Osteocyte (in vitro differentiated cells): ENCODE measurements around the gene DNAJC21. TPM values are rescaled to one million over a fixed set of nuclear protein-coding genes. Genes with fewer than 3 reads are reported as not detected.

Experiments
- DNase-seq: peaks from one replicate; pipeline ENCODE4 v3.0.0; 2021; ENCODE audit warnings: mixed read lengths; ENCODE audit not compliant: unreplicated experiment; ENCODE audit errors: extremely low spot score
- H3K27ac Mint-ChIP-seq: one replicate; pipeline ENCODE4 v1.8.0; 2021; ENCODE audit warnings: mild to moderate bottlenecking, mixed read lengths; ENCODE audit not compliant: unreplicated experiment
- H3K27me3 Mint-ChIP-seq: one replicate; pipeline ENCODE4 v1.8.0; 2021; ENCODE audit warnings: mixed read lengths; ENCODE audit not compliant: unreplicated experiment
- H3K36me3 Mint-ChIP-seq: one replicate; pipeline ENCODE4 v1.8.0; 2021; ENCODE audit warnings: mixed read lengths; ENCODE audit not compliant: unreplicated experiment
- H3K4me1 Mint-ChIP-seq: one replicate; pipeline ENCODE4 v1.8.0; 2021; ENCODE audit warnings: mixed read lengths; ENCODE audit not compliant: unreplicated experiment
- H3K4me3 Mint-ChIP-seq: one replicate; pipeline ENCODE4 v1.8.0; 2021; ENCODE audit warnings: mild to moderate bottlenecking, moderate library complexity, mixed read lengths; ENCODE audit not compliant: unreplicated experiment
- H3K9me3 Mint-ChIP-seq: one replicate; pipeline ENCODE4 v1.8.0; 2021; ENCODE audit warnings: mixed read lengths; ENCODE audit not compliant: unreplicated experiment
- CTCF ChIP-seq: fragments of 200-600 bp; sonication (generic); IDR thresholded peaks from 2 replicates; pipeline ENCODE4 v1.5.0; 2021; ENCODE audit warnings: antibody characterized with exemption, mild to moderate bottlenecking, moderate library complexity
- total RNA-seq: library from RNA; stranded (reverse); gene quantifications from 2 replicates; pipeline ENCODE4 v1.2.1, GENCODE V29; 2021

DNAJC21 gene
- total RNA-seq, 1 donor from 2014 or later: 37.5 TPM

- no peak overlapping the region for H3K27ac Mint-ChIP-seq
- H3K27me3 Mint-ChIP-seq: peaks cover 49% of the 10 kb centered on the region
- no peak for DNase-seq
- TF ChIP-seq CTCF: no peak
- H3K36me3 Mint-ChIP-seq: no peaks in the 10 kb centered on the region
- H3K4me3 Mint-ChIP-seq: no peak overlapping the region
- no peaks in the 10 kb centered on the region for H3K9me3 Mint-ChIP-seq
- no peaks in the 10 kb centered on the region for H3K4me1 Mint-ChIP-seq
These were observed 73.1 kb downstream of the DNAJC21 start for GRCh38 chr5:35002459-35002858.

DNA sequence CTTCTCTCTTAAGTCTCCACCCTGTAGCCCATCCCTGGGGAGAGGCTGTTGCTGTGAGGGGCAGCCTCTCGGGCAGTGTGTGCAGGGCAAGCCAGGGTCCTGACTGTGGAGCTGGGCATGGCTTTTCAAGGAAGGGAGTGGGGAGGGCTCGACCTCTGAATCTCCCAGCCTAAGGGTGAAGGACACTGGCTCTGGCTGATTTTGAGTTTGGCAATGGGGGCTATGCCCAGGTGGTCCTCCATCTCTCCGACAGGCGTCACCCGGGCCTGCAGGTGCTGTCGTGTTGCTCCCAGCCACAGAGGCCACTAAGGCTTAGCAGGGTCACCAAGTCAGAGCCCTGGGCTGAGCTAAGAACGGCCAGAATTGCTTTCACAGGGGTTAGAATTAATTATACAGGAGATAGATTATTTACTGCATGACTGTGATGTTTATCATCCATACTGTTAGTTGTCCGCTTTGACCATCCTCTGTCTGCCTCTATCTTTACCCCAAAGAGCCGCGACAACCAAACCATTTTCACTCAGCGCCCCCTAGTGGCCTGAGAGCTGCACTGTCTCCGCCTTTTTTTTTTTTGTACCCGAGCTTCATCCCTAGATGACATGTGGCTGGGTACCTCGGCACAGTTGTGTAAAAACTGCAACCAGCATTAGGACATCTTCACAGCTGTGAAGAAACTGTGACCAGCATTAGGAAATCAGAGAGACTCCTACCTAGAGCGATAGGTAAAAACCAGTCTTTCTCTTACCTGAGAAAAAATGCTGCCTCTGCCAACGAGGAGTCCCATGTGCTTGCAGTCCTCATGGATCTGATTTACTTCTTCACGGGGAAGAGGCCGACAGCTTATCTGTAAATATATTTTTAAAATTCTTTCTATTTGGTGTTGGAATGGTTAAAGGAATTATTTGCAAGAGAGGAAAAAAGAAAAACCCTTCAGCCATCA, 73.9 kb downstream of the DNAJC21 start:
- Mint-ChIP-seq H3K9me3 (no peaks in the 10 kb centered on the region), H3K36me3 (no peaks in the 10 kb centered on the region), H3K27me3 (peaks cover 53% of the 10 kb centered on the region), H3K4me1 (no peaks in the 10 kb centered on the region), H3K27ac (no peak overlapping the region), H3K4me3 (no peak overlapping the region)
- DNase-seq: peak; percentile 87
- TF ChIP-seq CTCF: peak; percentile 83

DNA sequence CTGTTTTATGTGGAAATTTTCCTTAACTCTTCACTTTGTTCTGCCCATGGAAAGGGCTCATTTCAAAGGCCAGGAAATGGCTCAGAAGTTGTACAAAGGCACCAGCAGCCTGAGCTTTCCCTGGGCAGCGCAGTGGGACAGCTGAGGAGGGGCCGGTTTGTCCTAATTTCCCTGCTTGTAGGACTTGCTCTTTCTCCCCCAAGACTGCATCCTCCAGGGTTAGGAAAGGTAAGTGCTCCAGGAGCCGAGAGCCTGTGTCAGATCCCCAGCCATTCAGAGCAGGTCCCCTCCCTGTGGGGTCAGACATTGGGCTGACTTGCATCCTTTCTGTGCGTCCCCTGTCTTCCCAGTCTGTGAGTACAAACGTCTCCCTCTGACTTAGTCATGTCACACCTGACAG, 74.8 kb downstream of the DNAJC21 start:
- Mint-ChIP-seq H3K9me3 (no peaks in the 10 kb centered on the region), H3K4me1 (no peaks in the 10 kb centered on the region), H3K36me3 (no peaks in the 10 kb centered on the region), H3K4me3 (no peak overlapping the region), H3K27ac (no peak overlapping the region), H3K27me3 (peaks cover 52% of the 10 kb centered on the region)
- TF ChIP-seq CTCF: no peak
- no peak for DNase-seq

GRCh38 chr5:35004771-35005170, 75.4 kb downstream of the DNAJC21 start:
- H3K4me1 Mint-ChIP-seq: no peaks in the 10 kb centered on the region
- H3K4me3 Mint-ChIP-seq: no peak overlapping the region
- H3K27ac Mint-ChIP-seq: no peak overlapping the region
- DNase-seq: no peak
- no peaks in the 10 kb centered on the region for H3K9me3 Mint-ChIP-seq
- no peaks in the 10 kb centered on the region for H3K36me3 Mint-ChIP-seq
- H3K27me3 Mint-ChIP-seq: peaks cover 46% of the 10 kb centered on the region
- TF ChIP-seq CTCF: no peak

Other genes with a start within 250 kb of the DNAJC21 start
- 0.59 TPM in 1 of 2 replicates, not detected in the other for gene TTC23L, start 90.4 kb upstream of the DNAJC21 start, total RNA-seq
- 17.1 and 19.5 TPM in 2 replicates for gene RAD1, start 14.1 kb upstream of the DNAJC21 start, total RNA-seq
- 18.7 and 20.2 TPM in 2 replicates for gene BRIX1, start 13.8 kb upstream of the DNAJC21 start, total RNA-seq
- not detected in 2 replicates for gene AGXT2, start 118.4 kb downstream of the DNAJC21 start, total RNA-seq